SH-SY5Y (cell line): Measurements from ENCODE around the gene SNX5.

Experiments
- GATA2 ChIP-seq: IDR thresholded peaks from 2 replicates; pipeline ENCODE4 v1.6.1; 2011; ENCODE audit warnings: mild to moderate bottlenecking, low read depth, low read length
- GATA3 ChIP-seq: IDR thresholded peaks from 2 replicates; pipeline ENCODE4 v1.6.1; 2011; ENCODE audit warnings: low read depth, mild to moderate bottlenecking, low read length, moderate library complexity

- no peak for TF ChIP-seq GATA2
- TF ChIP-seq GATA3: no peak
Measured at GRCh38 chr20:17893445-17893844, 75.1 kb downstream of the SNX5 start.
